IPS-20b (cell line): ENCODE results near the gene DLG2.

ENCODE experiments used
- H3K27ac ChIP-seq: one replicate; pipeline ENCODE4 v1.5.1; 2013; ENCODE audit warnings: low read length
- H3K27me3 ChIP-seq: 2 replicates; pipeline ENCODE4 v1.6.1; 2013; ENCODE audit warnings: mild to moderate bottlenecking, low read length, inconsistent platforms; ENCODE audit not compliant: insufficient read depth
- H3K36me3 ChIP-seq: 2 replicates; pipeline ENCODE4 v1.6.1; 2013; ENCODE audit warnings: low read depth, mild to moderate bottlenecking, inconsistent platforms, low read length, moderate library complexity; ENCODE audit not compliant: insufficient read depth
- H3K4me1 ChIP-seq: 2 replicates; pipeline ENCODE4 v1.6.1; 2013; ENCODE audit warnings: mild to moderate bottlenecking, control low read depth, inconsistent platforms, low read length, moderate library complexity; ENCODE audit not compliant: insufficient read depth
- H3K4me3 ChIP-seq: 2 replicates; pipeline ENCODE4 v1.5.1; 2013; ENCODE audit warnings: mild to moderate bottlenecking, low read length, inconsistent platforms
- H3K9ac ChIP-seq: 2 replicates; pipeline ENCODE4 v1.6.1; 2013; ENCODE audit warnings: low read depth, mild to moderate bottlenecking, inconsistent platforms, low read length, moderate library complexity
- H3K9me3 ChIP-seq: 2 replicates; pipeline ENCODE4 v1.6.1; 2013; ENCODE audit warnings: mild to moderate bottlenecking, low read depth, low read length, inconsistent platforms; ENCODE audit not compliant: insufficient read depth

DLG2 gene

GRCh38 chr11:83493917-83494316, 2133.2 kb downstream of the DLG2 start:
- Histone ChIP-seq H3K9ac (no peak overlapping the region), H3K9me3 (no peaks in the 10 kb centered on the region), H3K27me3 (no peaks in the 10 kb centered on the region), H3K4me3 (no peak overlapping the region), H3K4me1 (no peaks in the 10 kb centered on the region), H3K36me3 (no peaks in the 10 kb centered on the region), H3K27ac (no peak overlapping the region)

- Histone ChIP-seq H3K9ac (no peak overlapping the region), H3K27ac (no peak overlapping the region), H3K4me3 (no peak overlapping the region), H3K36me3 (no peaks in the 10 kb centered on the region), H3K4me1 (no peaks in the 10 kb centered on the region), H3K9me3 (no peaks in the 10 kb centered on the region), H3K27me3 (no peaks in the 10 kb centered on the region)
Measured at GRCh38 chr11:83493034-83493433, 2134.1 kb downstream of the DLG2 start.

GRCh38 chr11:83483808-83484207, 2143.3 kb downstream of the DLG2 start:
- H3K9ac ChIP-seq = no peak overlapping the region
- no peaks in the 10 kb centered on the region for H3K27me3 ChIP-seq
- no peak overlapping the region for H3K4me3 ChIP-seq
- no peak overlapping the region for H3K27ac ChIP-seq
- H3K36me3 ChIP-seq = no peaks in the 10 kb centered on the region
- H3K4me1 ChIP-seq = peaks cover 14% of the 10 kb centered on the region
- H3K9me3 ChIP-seq = no peaks in the 10 kb centered on the region

- Histone ChIP-seq H3K4me1 (peaks cover 8% of the 10 kb centered on the region), H3K4me3 (no peak overlapping the region), H3K9me3 (no peaks in the 10 kb centered on the region), H3K27ac (no peak overlapping the region), H3K36me3 (no peaks in the 10 kb centered on the region), H3K27me3 (no peaks in the 10 kb centered on the region), H3K9ac (no peak overlapping the region)
Measured at GRCh38 chr11:83480811-83481210, 2146.3 kb downstream of the DLG2 start.

GRCh38 chr11:83480251-83480650, 2146.9 kb downstream of the DLG2 start:
- H3K36me3 ChIP-seq = no peaks in the 10 kb centered on the region
- no peak overlapping the region for H3K9ac ChIP-seq
- no peak overlapping the region for H3K27ac ChIP-seq
- H3K9me3 ChIP-seq = no peaks in the 10 kb centered on the region
- no peak overlapping the region for H3K4me3 ChIP-seq
- H3K4me1 ChIP-seq = peaks cover 4% of the 10 kb centered on the region
- no peaks in the 10 kb centered on the region for H3K27me3 ChIP-seq

GRCh38 chr11:83477772-83478171, 2149.4 kb downstream of the DLG2 start:
- Histone ChIP-seq H3K9ac (no peak overlapping the region), H3K4me3 (no peak overlapping the region), H3K36me3 (no peaks in the 10 kb centered on the region)

GRCh38 chr11:83475760-83476159, 2151.4 kb downstream of the DLG2 start:
- H3K9ac ChIP-seq = no peak overlapping the region
- H3K27ac ChIP-seq = no peak overlapping the region
- H3K27me3 ChIP-seq = no peaks in the 10 kb centered on the region
- H3K9me3 ChIP-seq = no peaks in the 10 kb centered on the region
- H3K4me1 ChIP-seq = 0 out of 2 replicates have a peak, but pooled peaks cover under 1% of the 10 kb centered on the region
- H3K4me3 ChIP-seq = no peak overlapping the region
- no peaks in the 10 kb centered on the region for H3K36me3 ChIP-seq

More at GRCh38 chr11:83477772-83478171, 2149.4 kb downstream of the DLG2 start:
- Histone ChIP-seq H3K27ac (no peak overlapping the region), H3K27me3 (no peaks in the 10 kb centered on the region), H3K9me3 (no peaks in the 10 kb centered on the region), H3K4me1 (peaks cover 4% of the 10 kb centered on the region; the same call in 1 of the 2 replicates)

- H3K4me3 ChIP-seq = no peak overlapping the region
- no peaks in the 10 kb centered on the region for H3K4me1 ChIP-seq
- no peak overlapping the region for H3K27ac ChIP-seq
- H3K9ac ChIP-seq = no peak overlapping the region
- H3K36me3 ChIP-seq = no peaks in the 10 kb centered on the region
- H3K9me3 ChIP-seq = no peaks in the 10 kb centered on the region
- no peaks in the 10 kb centered on the region for H3K27me3 ChIP-seq
Measured at GRCh38 chr11:83473743-83474142, 2153.4 kb downstream of the DLG2 start.

GRCh38 chr11:83472806-83473205, 2154.3 kb downstream of the DLG2 start:
- Histone ChIP-seq H3K27me3 (no peaks in the 10 kb centered on the region), H3K36me3 (no peaks in the 10 kb centered on the region), H3K9ac (no peak overlapping the region), H3K9me3 (no peaks in the 10 kb centered on the region), H3K4me1 (no peaks in the 10 kb centered on the region), H3K4me3 (no peak overlapping the region), H3K27ac (no peak overlapping the region)

GRCh38 chr11:83471831-83472727, 2155.1 kb downstream of the DLG2 start:
- no peak overlapping the region for H3K9ac ChIP-seq
- H3K36me3 ChIP-seq = no peaks in the 10 kb centered on the region

GRCh38 chr11:83467837-83468236, 2159.3 kb downstream of the DLG2 start:
- Histone ChIP-seq H3K4me1 (no peaks in the 10 kb centered on the region), H3K27ac (no peak overlapping the region), H3K9me3 (no peaks in the 10 kb centered on the region), H3K4me3 (no peak overlapping the region), H3K27me3 (no peaks in the 10 kb centered on the region), H3K36me3 (no peaks in the 10 kb centered on the region), H3K9ac (no peak overlapping the region)

More at GRCh38 chr11:83471831-83472727, 2155.1 kb downstream of the DLG2 start:
- Histone ChIP-seq H3K9me3 (no peaks in the 10 kb centered on the region), H3K4me3 (no peak overlapping the region), H3K27ac (no peak overlapping the region), H3K27me3 (no peaks in the 10 kb centered on the region), H3K4me1 (no peaks in the 10 kb centered on the region)
